NOMO-1 treated with dmso at 0.1 percent for 144 hours (cell line): ENCODE data around the gene CTRB1.
"Not testable (repeated sequence)": the region's sequence is repeated elsewhere in the genome, so short reads cannot be mapped to it uniquely, and the experiment has no call there.

Source experiments
- DNase-seq: peaks from one replicate; lab custom pipeline; 2025; ENCODE audit not compliant: unreplicated experiment; lab: John Stamatoyannopoulos, UW

The CTRB1 gene

GRCh38 chr16:75239542-75240122 lies 20.8 kb downstream of the CTRB1 start:
- no peak for DNase-seq

GRCh38 chr16:75240633-75241032 lies 21.8 kb downstream of the CTRB1 start:
- not testable (repeated sequence) for DNase-seq

GRCh38 chr16:75241412-75241811 lies 22.6 kb downstream of the CTRB1 start:
- no peak for DNase-seq

DNA sequence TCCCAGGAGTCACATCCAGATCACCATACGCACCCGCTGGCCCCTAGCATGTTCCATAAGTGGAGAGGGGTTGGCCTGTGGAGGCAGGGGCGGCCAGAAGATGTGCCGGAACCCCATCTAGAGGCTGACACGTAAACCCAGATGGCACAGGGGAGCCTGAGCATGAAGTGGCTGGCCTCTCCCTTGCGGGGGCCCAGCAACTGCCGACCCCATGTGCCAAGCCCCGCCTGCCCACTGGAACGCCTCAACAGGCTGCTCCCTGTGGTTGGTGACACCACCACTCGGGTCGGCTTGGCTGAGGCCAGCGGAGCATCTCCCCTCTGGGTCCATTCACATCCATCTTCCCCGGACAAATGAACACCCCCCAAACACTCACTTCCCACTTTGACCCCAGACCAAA lies 23.2 kb downstream of the CTRB1 start:
- no peak for DNase-seq

DNA sequence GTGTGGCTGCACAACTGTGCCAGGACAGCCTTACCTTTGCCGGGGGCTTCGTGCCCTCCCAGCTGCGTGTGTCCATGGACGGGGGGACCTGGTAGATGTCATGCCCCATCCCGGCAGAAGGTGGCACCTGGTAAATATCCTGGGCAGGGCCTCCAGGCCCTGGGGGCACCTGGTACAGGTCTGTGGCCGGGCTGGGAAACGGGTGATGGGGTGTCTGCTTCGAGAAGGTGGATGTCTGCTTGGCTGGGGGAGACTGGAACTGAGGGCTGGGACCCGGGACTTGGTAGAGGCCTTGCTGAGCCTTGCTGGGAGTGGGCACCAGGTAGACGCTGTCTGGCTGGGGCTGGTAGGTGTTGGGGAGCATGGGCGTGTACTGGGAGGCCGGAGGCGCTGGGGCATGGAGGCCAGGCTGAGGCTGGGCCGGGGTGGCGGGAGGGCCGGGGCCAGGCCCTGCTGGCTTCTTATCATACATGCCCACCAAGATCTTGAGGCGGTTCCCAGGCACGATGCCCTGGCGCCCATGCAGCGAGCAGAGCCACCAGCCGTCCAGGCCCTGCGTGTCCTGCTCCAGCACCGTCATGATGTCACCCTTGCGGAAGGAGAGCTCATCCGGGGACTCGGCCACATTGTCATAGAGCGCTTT lies 23.8 kb downstream of the CTRB1 start:
- DNase-seq, result not testable (repeated sequence)

- no peak for DNase-seq
These were observed 25.0 kb downstream of the CTRB1 start for GRCh38 chr16:75243667-75244224.

DNA sequence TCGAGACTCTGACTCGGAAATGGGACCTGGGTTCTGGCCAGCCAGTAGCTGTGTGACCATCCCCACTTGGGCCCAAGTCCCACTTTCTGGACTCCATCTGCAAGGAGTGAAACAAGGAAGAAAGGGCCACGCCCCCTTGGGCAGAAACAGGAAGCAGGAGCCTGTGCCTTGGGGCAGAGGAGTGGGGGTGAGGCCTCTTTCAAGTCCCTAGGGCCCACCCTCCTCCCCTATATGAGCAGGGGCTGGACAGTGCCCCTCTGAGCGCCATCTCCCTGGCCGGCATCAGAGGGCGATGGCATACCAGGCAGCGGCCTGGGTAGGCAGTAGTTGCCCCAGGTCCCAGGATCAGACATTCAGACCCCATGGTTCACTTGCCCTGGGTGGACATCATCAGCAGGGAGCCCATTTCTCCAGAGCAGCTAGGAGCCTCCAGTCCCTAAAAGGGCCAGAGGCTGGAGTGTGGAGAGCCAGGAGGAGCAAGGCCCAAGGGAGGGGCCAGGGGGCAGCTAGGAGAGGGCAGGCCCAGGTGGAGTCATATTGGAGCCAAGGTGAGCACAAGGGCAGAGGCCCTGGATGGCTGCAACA lies 25.5 kb downstream of the CTRB1 start:
- peak; percentile 37 for DNase-seq

DNA sequence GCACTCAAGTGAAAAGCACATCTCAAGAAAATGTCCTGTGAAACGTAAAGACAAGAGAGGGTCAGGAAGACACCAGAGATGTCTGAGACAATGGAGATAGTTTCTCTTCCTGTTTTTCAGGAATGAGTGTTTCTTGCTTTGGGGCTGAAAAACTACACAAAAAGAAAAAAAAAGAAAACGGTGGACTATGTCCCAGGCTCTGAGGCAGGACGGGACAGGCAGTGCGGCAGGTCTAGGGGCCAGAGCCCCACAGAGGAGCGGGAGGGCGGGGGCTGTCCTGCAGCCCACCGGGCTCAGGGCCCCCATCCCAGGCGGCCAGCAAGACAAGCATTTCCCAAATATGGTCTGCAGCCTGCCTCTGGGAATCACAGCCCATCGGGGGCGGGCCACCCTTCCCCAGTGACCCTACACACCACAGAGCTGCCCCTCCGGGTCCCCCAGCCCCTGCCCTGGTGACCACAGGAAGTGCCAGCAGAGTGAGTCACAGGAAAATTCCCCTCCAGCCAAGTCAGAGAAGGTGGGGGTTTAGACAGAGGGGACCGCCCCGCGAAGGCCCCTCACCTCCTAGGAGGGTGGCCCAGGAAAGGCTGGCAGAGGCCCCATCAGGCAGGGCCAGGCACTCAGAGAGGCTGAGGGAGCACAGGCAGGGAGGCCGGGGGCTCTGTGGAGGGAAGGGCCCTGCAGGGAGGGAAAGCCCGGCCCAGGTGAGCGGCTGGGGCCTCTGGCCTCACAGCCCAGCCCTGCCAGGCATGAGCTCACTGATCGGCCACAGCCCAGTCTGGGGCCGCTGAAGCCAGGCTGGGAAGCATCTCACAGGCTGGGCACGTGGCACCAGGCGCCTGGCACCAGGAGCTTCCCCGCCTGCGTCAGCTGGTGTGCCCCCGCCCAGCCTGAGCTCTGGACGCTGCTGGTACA lies 26.3 kb downstream of the CTRB1 start:
- peak; percentile 26 for DNase-seq

DNA sequence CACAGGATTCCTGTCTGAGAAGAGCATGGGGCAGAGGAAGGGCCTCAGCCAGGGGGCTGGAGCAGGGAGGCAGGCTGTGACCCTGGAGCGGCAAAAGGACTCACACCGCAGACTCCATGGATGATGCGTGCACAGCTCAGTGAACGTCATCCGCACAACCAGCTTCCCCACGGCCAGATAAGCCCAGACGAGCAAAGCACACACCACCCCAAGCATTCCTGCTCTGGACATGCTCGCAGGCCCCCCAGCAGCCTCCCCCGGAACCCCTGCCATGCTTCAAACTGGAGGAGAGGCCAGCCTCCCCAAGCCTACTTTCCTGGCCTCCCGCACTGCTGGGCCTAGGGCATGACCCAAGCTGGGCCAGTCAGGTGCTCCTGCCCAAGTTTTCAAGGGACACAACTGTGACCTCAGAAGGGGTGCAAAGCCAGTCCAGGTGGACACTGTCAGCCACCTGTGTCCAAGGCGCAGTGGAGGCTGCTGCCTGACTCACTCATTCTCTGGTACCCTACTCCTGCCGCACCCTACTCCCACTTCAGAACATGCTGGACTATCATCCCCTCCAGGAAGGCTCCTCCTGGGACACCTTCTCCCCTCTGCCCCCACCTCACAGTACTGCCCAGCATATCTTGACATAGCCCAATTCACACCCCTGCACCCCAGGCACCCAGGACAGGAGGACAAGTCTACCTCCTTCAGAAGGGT lies 27.9 kb downstream of the CTRB1 start:
- no peak for DNase-seq

DNA sequence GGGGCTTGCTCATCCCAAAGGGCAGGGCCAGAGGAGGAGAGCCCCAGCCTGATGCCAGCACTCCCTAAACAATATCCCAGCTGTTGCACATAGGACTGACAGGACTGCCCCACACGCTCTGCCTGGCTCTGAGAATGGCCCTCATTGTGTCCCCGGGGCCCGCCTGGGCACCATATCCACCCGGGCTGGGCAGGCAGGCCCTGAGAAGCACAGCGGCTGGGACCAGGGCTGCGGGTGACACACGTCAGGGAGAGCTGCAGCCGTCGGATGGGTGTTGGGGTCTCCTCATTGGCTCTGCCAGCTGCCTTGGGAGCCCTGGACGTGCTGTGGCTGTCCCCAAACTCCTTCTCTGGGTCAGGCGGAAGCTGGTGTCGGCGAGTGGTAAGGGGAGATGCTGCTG lies 28.5 kb downstream of the CTRB1 start:
- no peak for DNase-seq

DNA sequence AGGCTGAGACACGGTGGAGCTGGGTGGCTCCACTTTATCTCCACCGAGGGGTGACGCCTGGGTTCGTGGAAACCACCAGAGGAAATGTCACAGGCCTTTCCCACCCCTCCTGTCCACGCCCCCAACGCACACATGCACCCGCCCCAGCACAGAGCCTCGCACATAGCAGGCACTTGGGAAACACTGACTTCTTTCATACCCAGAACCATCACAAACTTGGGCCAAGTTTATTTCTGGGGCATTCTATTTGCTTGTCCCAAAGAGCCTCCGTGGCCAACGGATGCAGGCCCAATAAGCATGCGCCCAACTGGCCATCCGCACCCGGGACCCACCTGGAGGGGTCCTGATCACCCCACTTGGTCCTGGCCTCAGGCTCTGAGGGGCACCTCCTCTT lies 29.4 kb downstream of the CTRB1 start:
- DNase-seq, result no peak

- DNase-seq, result no peak
These were observed 30.0 kb downstream of the CTRB1 start for GRCh38 chr16:75248536-75249380.

GRCh38 chr16:75249441-75249840 lies 30.7 kb downstream of the CTRB1 start:
- no peak for DNase-seq

GRCh38 chr16:75250089-75250808 lies 31.5 kb downstream of the CTRB1 start:
- DNase-seq, result no peak

DNA sequence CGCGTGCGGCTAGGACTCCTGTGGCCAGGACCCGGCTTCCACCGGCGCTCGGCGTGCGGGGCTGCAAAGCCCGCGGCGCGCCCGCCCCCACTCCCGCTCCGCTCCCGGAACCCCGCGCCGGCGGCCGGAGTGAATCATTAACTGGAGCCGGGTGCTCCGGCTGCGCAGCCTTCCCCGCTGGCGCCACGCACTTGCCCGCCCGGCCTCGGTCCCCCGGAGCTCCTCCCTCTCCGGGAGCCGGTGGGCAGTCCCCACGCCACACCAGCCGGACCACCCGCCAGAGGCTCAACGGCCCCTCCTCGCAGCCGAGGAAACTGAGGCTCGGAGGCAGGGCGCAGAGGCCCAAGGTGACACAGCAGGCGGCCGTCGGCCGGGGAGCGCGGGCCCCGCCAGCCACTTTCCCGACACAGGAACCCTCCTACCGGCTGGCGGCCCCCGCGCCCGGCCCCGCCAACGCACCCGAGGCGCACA lies 32.1 kb downstream of the CTRB1 start:
- DNase-seq, result no peak

DNA sequence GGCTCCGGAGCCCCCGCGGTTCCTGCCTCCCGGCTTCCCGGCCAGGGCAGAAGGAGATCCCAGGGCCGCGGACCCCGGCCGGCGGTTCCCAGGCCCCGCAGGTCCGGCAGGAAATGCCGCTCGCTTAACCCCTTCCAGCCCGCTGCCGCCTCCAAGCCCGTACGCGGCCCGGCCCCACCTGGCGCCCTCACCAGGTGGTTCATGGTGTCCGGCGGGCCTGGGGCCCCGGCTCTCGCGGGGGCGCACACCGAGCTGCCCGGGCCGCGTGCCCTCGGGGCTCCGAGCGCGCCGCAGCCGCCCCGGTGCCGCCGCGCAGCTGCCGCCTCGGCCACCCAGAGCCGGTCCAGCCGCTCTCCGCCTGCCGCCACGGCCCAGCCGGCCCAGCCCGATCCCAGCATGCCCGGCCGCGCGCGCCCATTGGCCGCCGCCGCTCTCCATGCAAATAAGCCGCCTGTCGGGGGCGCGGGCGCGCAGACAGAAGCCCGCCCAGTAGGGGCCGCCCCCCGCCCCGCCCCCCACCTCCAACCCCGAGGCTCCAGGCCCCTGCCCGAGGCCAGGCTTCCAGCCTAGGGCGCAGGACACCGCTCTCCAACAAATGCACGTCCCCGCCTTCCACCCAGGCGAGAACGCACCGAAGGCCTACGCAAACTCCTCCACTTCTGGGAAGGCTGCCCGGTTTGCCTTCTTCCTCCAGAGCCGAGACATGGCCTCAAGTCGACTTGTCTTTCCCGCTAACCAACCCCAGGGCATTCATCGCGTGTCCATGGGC lies 32.7 kb downstream of the CTRB1 start, which contains the start of gene BCAR1:
TSS of gene BCAR1 (minus strand) at position 345 of the 769 bp plus-strand sequence. CDS start at position 203, 142 bp downstream.
- DNase-seq, result peak; percentile 51

GRCh38 chr16:75252049-75252864 lies 33.5 kb downstream of the CTRB1 start:
- no peak for DNase-seq
